ENCODE data around the gene CD44.
A peak's percentile ranks its signal among the peaks of the same experiment; 100 is the strongest.

Gene CD44

DNA sequence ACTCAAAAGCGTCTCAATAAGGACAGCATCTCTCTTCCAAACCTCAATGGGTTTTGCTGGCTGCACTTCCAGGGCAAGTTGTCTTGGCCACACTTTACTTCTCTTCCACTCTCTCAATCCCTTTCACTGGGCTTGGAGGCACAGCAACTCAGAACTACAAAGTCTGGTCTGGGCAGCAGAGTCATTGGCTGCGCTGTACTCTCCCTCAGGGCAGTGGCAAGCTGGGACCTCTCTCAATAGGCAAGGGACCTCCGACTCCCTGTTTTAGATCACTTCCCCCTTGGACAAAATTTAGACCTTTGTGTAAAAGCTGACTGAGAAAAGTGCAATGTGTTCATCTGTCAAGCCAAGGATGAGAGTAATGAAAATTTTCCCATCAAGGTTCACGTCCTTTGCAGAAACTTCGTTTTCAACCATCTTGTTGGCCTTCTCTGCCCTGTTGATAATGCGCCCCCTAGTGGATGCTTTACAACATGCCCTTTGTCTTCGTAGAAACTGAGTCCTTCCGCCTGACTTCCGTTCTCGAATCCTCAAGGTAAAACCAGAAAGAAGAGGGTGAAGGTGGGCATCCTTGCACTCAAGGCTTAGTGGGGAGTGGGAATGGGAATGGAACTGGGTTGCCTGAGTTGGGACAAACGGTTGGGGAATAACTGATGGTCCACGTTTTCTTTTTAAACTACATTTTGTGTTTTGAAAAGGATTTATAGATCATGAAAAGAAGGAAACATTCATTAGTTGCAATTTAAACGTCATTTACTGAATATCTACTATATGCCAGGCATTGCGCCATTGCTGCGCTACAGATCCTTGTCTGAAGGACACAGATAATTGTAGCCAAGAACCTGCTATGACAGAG, 99.1 kb downstream of the CD44 start:
- peak; percentile 45 for DNase-seq (ENCODE audit: low spot score)

- no peak for DNase-seq (ENCODE audit: low spot score)
Observed at GRCh38 chr11:35238882-35239281, 99.9 kb downstream of the CD44 start.

DNA sequence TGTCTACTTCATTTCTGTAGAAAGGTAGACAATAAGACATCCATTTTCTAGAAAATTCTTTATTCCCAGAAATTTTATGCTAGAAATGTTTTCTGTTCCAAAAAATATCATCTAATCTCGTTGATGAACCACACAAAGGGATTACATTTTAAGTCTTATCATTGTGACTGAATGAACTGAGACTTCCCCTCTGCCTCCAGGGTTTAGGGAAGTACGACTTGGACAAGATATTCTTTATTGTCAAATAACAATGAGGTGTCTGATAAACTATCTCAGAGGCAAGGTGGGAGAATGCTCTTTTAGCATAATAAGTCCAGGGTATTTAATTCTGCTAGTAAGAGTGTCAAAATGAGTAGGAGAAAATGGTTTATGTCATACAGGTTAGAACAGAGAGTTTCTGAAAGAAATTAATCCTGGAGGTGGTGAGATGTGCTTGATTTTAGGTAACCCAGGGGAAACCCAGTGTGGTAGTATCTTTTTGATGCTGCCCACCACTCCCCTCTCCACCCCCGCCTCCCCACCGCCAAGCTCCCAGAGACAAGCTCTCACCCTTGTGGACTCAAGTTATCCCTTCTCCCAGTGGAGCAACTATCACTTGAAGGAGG, 100.6 kb downstream of the CD44 start:
- DNase-seq (ENCODE audit: low spot score) = no peak

DNA sequence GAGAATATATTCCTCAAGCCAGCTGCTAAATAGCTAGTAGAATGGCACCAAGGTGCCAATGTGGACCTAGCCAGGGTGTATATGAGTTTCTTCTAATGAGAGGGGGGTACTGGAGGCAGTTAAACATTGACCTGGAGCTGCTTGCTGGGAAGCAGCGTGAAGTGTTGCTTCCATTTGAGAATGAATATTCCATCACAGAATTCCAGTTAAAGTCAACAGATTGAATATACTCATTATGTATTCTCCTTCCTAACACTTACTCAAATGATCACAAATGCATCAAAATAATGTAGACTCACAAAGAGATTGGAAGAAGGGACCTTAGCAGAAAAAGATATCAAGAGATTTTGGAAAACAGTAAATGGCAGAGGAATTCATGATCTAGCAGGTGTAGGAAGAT, 102.1 kb downstream of the CD44 start:
- no peak for DNase-seq (ENCODE audit: low spot score)

DNA sequence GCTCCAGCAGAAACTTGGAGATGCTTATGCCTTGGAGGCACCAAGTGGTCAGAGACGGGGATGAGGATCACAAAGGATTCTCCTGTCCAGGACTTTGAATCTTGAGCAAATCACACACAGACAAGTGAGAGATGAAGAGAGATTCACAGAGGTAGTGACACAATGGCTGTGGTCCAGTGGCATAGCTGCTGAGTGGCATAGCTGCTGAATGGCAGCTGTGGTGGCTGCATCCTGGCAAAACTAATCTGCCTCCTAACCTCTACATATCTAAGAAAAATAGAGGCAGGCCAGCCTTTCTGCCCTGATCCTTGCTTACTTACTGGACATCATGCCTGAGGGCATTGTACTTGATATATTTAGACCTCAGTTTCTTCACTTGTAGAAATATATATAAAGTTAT, 102.6 kb downstream of the CD44 start:
- DNase-seq (ENCODE audit: low spot score) = no peak

- no peak for DNase-seq (ENCODE audit: low spot score)
Observed at GRCh38 chr11:35242412-35243242, 103.7 kb downstream of the CD44 start.

GRCh38 chr11:35243774-35244173, 104.8 kb downstream of the CD44 start:
- no peak for DNase-seq (ENCODE audit: low spot score)

DNA sequence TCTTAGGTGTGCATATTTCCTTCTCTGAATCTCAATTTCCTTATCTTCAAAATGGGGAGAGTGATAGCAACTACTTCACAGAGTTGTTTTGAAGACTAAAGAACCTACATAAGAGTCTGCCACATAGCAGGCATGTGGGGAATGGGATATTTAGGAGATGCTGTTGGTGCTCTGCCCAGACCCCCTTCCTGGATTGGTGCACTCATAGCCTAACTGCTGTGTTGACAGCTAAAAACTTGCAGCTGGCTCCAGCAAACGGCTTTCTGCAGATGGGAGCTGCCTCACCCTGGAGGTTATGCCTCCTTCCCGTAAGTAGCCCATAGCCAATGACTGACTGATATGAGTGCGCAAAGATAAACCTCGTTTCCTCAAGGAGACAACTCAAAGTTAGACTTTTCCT, 106.1 kb downstream of the CD44 start:
- no peak for DNase-seq (ENCODE audit: low spot score)

GRCh38 chr11:35245786-35246185, 106.8 kb downstream of the CD44 start:
- no peak for DNase-seq (ENCODE audit: low spot score)

- no peak for DNase-seq (ENCODE audit: low spot score)
Observed at GRCh38 chr11:35246745-35247144, 107.8 kb downstream of the CD44 start.

DNA sequence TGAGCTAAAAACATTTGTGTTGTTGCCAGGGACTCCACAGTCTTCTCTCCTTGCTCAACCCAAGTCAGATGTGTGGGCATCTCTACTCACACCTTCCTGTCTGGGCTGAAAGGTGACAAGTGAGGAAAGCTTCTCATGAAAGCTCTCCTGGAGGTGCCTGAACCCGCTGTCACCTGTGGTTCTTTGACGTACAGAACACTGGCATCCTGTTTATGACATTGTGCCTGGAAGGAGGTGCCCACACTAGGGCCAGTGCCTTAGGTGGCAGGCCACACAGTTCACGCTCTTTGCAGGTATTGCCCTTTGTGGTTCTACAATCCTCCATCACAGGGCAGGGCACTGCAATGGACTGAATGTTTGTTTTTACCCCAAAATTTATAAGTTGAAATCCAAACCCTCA, 108.5 kb downstream of the CD44 start:
- no peak for DNase-seq (ENCODE audit: low spot score)

- no peak for DNase-seq (ENCODE audit: low spot score)
Observed at GRCh38 chr11:35247863-35248262, 108.9 kb downstream of the CD44 start.

DNA sequence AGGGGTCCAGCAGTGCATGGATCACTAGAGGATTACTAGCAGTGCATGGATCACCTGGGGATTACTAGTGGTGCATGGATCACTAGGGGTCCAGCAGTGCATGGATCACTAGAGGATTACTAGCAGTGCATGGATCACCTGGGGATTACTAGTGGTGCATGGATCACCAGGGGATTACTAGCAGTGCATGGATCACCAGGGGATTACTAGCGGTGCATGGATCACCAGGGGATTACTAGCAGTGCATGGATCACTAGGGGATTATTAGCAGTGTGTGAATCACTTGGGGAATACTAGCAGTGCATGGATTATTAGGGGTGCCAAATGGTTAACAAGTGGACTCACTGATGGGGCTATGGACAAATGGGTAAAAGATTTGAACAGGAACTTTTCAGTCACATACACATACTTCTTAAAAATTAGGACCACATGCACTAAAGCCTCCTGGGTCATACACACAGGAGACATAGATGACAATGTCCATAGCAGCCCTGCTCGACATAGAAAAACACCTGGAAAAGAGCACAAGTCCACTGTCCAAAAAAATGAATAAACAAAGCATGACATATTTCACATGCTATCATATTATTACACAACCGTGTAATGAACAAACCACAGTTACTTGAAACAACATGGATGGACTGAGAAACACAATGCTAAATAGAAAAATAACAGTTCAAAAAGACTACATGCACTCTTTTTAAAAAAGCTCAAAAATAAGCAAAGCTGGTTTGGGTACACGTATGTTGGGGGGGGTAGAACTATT, 109.8 kb downstream of the CD44 start:
- no peak for DNase-seq (ENCODE audit: low spot score)

GRCh38 chr11:35250192-35250591, 111.2 kb downstream of the CD44 start:
- no peak for DNase-seq (ENCODE audit: low spot score)

GRCh38 chr11:35250621-35251020, 111.7 kb downstream of the CD44 start:
- peak; percentile 9 for DNase-seq (ENCODE audit: low spot score)

GRCh38 chr11:35253237-35253636, 114.3 kb downstream of the CD44 start:
- no peak for DNase-seq (ENCODE audit: low spot score)

DNA sequence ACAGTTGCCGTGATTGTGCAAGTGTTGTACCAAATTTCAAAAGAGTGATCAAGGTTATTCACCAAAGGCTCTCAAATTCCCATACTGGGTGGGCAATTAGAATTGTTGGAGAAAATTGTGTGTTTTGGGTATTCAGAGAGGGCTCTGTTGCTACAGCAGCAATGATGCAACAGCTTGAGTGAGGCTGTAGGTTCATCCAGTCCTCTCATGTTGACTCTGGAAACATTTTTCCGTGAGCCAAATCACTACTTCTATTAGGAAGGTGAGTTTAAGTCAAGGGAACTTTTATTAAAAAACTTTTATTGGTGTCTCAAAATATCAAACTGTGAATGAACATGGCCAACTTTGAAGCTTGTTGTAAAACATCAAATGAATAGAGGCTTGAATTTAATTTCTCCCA, 116.5 kb downstream of the CD44 start:
- DNase-seq (ENCODE audit: low spot score) = no peak

DNA sequence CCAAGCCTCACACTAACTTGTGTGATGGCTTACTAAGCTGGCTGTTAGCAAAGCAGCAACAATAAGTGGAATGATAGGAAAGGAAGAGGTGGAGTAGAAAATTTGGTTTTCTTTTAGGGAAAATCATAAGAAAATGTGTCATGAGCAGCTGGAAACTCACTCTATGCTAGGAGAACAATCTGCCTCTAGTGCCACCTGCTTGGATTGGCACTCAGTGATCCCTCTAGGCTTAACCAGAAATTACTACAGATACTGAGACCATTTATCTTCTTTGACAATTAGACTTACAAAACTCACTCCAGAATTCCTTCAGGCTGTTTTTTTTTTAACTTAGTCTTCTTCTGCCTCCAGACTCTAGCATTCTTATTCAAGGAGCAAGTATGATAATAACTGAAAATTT, 117.3 kb downstream of the CD44 start:
- DNase-seq (ENCODE audit: low spot score) = no peak

- DNase-seq (ENCODE audit: low spot score) = no peak
Observed at GRCh38 chr11:35257281-35257680, 118.3 kb downstream of the CD44 start.

DNA sequence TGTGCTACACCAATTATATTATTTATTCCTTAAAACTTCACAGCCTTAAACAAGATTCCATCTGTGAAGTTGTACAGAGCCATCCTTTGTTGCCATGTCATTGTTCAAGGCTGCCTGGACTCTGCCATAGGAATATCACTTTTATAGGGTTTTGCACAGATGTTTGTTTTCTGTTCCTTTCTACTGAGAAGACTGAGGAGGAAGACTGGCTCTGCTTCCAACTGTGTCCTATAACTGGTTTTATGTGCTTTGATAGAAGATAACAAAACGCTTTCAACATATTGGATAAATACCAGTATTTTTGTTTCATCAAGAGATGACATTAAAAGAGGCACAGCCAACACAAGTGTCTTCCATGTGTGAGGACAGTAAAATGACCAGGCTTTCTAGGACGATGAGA, 120.6 kb downstream of the CD44 start:
- DNase-seq (ENCODE audit: low spot score) = no peak

DNA sequence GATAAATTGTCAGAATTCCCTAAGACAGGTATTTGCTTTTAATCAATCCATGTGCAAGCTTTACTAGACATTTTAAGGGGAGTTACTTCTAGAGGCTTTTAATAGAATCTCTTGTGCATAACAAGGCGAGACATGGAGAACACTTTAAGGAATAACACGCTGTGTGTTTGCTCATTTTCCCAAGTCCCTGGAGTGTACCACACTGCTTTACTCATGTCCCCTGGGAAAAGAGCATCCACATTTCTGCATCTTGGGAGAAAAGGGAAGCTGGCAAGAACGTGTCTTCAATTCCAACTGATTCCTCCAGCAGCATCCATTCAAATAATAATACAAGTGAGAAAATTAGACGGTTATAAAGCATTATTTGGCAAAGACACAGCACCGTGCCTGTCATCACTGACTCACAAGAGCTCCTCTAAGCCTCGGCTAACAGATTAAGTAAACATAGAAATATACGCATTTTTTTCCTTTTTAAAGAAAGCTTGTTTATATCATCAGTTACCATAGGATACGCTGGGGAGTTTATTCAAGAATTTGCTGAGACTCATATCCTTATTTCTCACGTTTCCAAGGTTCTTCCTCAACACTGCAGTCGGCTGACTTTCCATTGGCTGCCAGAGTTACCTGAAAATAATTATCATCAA, 121.5 kb downstream of the CD44 start:
- DNase-seq (ENCODE audit: low spot score) = no peak

DNA sequence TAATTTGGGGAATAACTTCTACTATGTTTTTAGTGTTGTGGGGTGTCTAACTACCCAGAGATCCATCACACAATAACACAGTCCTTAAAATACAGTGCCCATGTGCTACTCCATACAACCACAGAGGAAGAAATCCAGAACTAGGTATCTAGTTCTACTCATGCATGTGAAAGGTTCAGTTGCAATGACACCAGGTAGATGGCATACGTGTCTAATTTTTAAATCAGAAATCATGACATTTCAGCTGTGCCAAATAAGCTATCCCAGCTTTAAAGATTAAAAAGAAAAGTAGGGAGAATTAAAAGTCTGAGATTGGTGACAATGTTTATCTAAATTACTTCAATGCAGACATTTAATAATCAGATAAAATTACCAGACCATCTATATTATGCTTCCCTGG, 122.2 kb downstream of the CD44 start:
- DNase-seq (ENCODE audit: low spot score) = no peak

All from cerebellar cortex (tissue), 1 donor.